Measurements from ENCODE around the gene TMEM150A. TPM values are rescaled to one million over a fixed set of nuclear protein-coding genes. Genes with fewer than 3 reads are reported as not detected.
"Not testable (repeated sequence)": the region's sequence is repeated elsewhere in the genome, so short reads cannot be mapped to it uniquely, and the experiment has no call there.

TMEM150A gene
- total and polyA plus RNA-seq, 8 donors: 11.5 to 39.6 (median 14.6) TPM

- peaks cover 0 to 9% of the 10 kb centered on the region in 2 donors for H3K4me1 ChIP-seq
- DNase-seq (no peak), ATAC-seq (no peak)
- H3K4me3 ChIP-seq: no peak overlapping the region
- H3K9me3 ChIP-seq: no peaks in the 10 kb centered on the region
- H3K27me3 ChIP-seq: no peaks in the 10 kb centered on the region
- no peak for TF ChIP-seq CTCF (IDR thresholded peaks at IDR 0.05)
- H3K27ac ChIP-seq: no peak overlapping the region
- no peaks in the 10 kb centered on the region for H3K36me3 ChIP-seq
- intact Hi-C loops (cut with DNase I): no loop called here
Observed at GRCh38 chr2:85566265-85566664, 36.2 kb downstream of the TMEM150A start.

GRCh38 chr2:85564144-85564563 is 38.3 kb downstream of the TMEM150A start:
- Histone ChIP-seq H3K9me3 (no peaks in the 10 kb centered on the region), H3K27me3 (no peaks in the 10 kb centered on the region), H3K4me1 (peaks cover 4 to 24% of the 10 kb centered on the region in 2 donors), H3K36me3 (peaks cover 0 to under 1% of the 10 kb centered on the region in 2 donors), H3K27ac (peak overlapping the region in 1 of 2 donors; percentile 25), H3K4me3 (no peak overlapping the region)
- intact Hi-C loops (cut with DNase I): no loop called here
- ATAC-seq (no peak), DNase-seq (no peak)
- TF ChIP-seq CTCF (IDR thresholded peaks at IDR 0.05): no peak

GRCh38 chr2:85561280-85562212 is 41.0 kb downstream of the TMEM150A start, which contains the start of gene GGCX:
Gene GGCX (minus strand): TSS chr2:85561493. CDS start chr2:85561428, 65 bp downstream.
- peaks cover 4 to 29% of the 10 kb centered on the region in 2 donors for H3K4me1 ChIP-seq
- peak in 1 of 2 donors; percentile 32 for TF ChIP-seq CTCF (IDR thresholded peaks at IDR 0.05)
- peak within 1 kb of the TSS; percentile 87 for H3K27ac ChIP-seq
- peak within 1 kb of the TSS; percentile 73 to 78 for H3K4me3 ChIP-seq
- H3K36me3 ChIP-seq: peaks cover 0 to 16% of the 10 kb centered on the region in 2 donors
- no peaks in the 10 kb centered on the region for H3K27me3 ChIP-seq
- intact Hi-C loops (cut with DNase I): no loop called here
- DNase-seq (peak; percentile 94 to 99 (median 97)), ATAC-seq (peak; percentile 94)
- no peaks in the 10 kb centered on the region for H3K9me3 ChIP-seq

GRCh38 chr2:85560812-85561279 is 41.7 kb downstream of the TMEM150A start:
- ATAC-seq (peak; percentile 5), DNase-seq (no peak)
- H3K4me1 ChIP-seq: peaks cover 4 to 29% of the 10 kb centered on the region in 2 donors
- no peak for TF ChIP-seq CTCF (IDR thresholded peaks at IDR 0.05)
- H3K27me3 ChIP-seq: no peaks in the 10 kb centered on the region
- peaks cover 0 to 23% of the 10 kb centered on the region in 2 donors for H3K36me3 ChIP-seq
- H3K27ac ChIP-seq: peak overlapping the region; percentile 87
- no peaks in the 10 kb centered on the region for H3K9me3 ChIP-seq
- intact Hi-C loops (cut with DNase I): no loop called here
- H3K4me3 ChIP-seq: peak overlapping the region; percentile 73 to 78

GRCh38 chr2:85560403-85560726 is 42.1 kb downstream of the TMEM150A start:
- H3K9me3 ChIP-seq; DNase-seq; ATAC-seq; H3K27me3 ChIP-seq; intact Hi-C loops (cut with DNase I): not testable (repeated sequence)
- H3K27ac ChIP-seq: peak overlapping the region; percentile 87
- H3K4me3 ChIP-seq: peak overlapping the region; percentile 73 to 78
- peaks cover 0 to 27% of the 10 kb centered on the region in 2 donors for H3K36me3 ChIP-seq
- H3K4me1 ChIP-seq: peaks cover 4 to 29% of the 10 kb centered on the region in 2 donors

All from left lung (tissue), 10 donors.